ENCODE data around the gene GBGT1.

GRCh38 chr9:133201424-133202144, 37.9 kb upstream of the GBGT1 start:
- TF ChIP-seq CTCF (IDR thresholded peaks at IDR 0.05; ENCODE audit: insufficient read depth, low read length, poor library complexity, severe bottlenecking) (no peak), EZH2phosphoT487 (conservative IDR thresholded peaks at IDR 0.05; ENCODE audit: low read length) (no peak)

Measured in SU-DHL-6 (cell line).